ENCODE results near the gene C5orf63. TPM values are rescaled to one million over a fixed set of nuclear protein-coding genes. Genes with fewer than 3 reads are reported as not detected.

The C5orf63 gene
- total and polyA plus RNA-seq, 2 of the 8 experiments (the other 6 are each of a cell fraction or from before 2014, with no cell fraction given), result 0.67 to 0.71 TPM

- no peak for TF ChIP-seq TEAD4 (IDR thresholded peaks at IDR 0.05; ENCODE audit: low read depth, low read length)
- TF ChIP-seq RXRA (IDR thresholded peaks at IDR 0.05; ENCODE audit: insufficient read depth, low read depth, low read length), result no peak
- TF ChIP-seq, protein P1, sequence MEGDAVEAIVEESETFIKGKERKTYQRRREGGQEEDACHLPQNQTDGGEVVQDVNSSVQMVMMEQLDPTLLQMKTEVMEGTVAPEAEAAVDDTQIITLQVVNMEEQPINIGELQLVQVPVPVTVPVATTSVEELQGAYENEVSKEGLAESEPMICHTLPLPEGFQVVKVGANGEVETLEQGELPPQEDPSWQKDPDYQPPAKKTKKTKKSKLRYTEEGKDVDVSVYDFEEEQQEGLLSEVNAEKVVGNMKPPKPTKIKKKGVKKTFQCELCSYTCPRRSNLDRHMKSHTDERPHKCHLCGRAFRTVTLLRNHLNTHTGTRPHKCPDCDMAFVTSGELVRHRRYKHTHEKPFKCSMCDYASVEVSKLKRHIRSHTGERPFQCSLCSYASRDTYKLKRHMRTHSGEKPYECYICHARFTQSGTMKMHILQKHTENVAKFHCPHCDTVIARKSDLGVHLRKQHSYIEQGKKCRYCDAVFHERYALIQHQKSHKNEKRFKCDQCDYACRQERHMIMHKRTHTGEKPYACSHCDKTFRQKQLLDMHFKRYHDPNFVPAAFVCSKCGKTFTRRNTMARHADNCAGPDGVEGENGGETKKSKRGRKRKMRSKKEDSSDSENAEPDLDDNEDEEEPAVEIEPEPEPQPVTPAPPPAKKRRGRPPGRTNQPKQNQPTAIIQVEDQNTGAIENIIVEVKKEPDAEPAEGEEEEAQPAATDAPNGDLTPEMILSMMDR (IDR thresholded peaks at IDR 0.05; ENCODE audit: control extremely low read depth in 1 of 3, insufficient read depth in 1 of 3, low read depth in 1 of 3, low read length in 3 of 3), result no peak
These were observed 58.7 kb downstream of the C5orf63 start (continued) for GRCh38 chr5:127014573-127014972.

Data from H1 (cell line).